Stomach (tissue), 4 donors: Measurements from ENCODE around the gene COX7B.

Experiments used
- POLR2A ChIP-seq, 4 donors: fragments of 450-650 bp; IDR thresholded peaks; one replicate each; pipeline ENCODE4 v1.6.1; 2016; ENCODE audit warnings: antibody characterized with exemption in 4 of 4, control low read depth in 2 of 4, mild to moderate bottlenecking in 1 of 4, moderate library complexity in 1 of 4
- POLR2AphosphoS5 ChIP-seq, 3 donors: sonication (generic); formaldehyde crosslinking; IDR thresholded peaks; one replicate each; pipeline ENCODE4 v1.6.1; 2016; ENCODE audit warnings: antibody characterized with exemption in 3 of 3
- TF ChIP-seq, protein P1 (sequence below), 7 experiments: fragments of 450-650 bp in 4 of 7; fragments of 200-600 bp in 3 of 7; sonication (generic) in 3 of 7; IDR thresholded peaks; one replicate each; pipeline ENCODE4 v1.5.1; 2016 to 2019; ENCODE audit warnings: antibody characterized with exemption in 7 of 7, control low read depth in 2 of 7, mild to moderate bottlenecking in 1 of 7

DNA sequence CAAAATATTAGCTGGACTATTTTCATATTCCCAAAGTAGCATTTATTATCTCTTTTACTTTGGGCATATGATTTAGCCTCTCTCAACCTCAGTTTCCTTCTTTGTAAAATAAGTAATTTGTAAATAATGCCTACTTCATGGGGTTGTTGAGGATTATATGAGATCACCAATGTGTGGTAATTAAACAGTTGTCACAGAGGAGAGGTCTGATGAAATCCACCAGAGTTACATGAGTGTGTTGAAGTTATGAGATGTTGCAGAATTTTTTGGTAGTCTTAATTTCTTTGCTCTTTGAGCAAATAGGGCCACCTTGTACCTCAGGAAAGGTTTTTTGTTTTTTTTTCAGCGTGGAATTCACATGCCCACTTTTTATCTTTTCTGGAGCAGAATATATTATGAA lies 1.4 kb downstream of the COX7B start:
- TF ChIP-seq, protein P1, sequence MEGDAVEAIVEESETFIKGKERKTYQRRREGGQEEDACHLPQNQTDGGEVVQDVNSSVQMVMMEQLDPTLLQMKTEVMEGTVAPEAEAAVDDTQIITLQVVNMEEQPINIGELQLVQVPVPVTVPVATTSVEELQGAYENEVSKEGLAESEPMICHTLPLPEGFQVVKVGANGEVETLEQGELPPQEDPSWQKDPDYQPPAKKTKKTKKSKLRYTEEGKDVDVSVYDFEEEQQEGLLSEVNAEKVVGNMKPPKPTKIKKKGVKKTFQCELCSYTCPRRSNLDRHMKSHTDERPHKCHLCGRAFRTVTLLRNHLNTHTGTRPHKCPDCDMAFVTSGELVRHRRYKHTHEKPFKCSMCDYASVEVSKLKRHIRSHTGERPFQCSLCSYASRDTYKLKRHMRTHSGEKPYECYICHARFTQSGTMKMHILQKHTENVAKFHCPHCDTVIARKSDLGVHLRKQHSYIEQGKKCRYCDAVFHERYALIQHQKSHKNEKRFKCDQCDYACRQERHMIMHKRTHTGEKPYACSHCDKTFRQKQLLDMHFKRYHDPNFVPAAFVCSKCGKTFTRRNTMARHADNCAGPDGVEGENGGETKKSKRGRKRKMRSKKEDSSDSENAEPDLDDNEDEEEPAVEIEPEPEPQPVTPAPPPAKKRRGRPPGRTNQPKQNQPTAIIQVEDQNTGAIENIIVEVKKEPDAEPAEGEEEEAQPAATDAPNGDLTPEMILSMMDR (IDR thresholded peaks at IDR 0.05) = no peak
- no peak for TF ChIP-seq POLR2AphosphoS5 (IDR thresholded peaks at IDR 0.05)
- no peak for TF ChIP-seq POLR2A (IDR thresholded peaks at IDR 0.05)
